HG03520 (cell line): ENCODE data around the gene FBXL5.
A peak's percentile ranks its signal among the peaks of the same experiment; 100 is the strongest.

ENCODE experiments used
- ATAC-seq: cut with Tn5 transposase; IDR thresholded peaks from one replicate; pipeline ENCODE4 v1.9.1; 2021; ENCODE audit warnings: mild to moderate bottlenecking, moderate library complexity; ENCODE audit not compliant: unreplicated experiment

The FBXL5 gene, protein sequence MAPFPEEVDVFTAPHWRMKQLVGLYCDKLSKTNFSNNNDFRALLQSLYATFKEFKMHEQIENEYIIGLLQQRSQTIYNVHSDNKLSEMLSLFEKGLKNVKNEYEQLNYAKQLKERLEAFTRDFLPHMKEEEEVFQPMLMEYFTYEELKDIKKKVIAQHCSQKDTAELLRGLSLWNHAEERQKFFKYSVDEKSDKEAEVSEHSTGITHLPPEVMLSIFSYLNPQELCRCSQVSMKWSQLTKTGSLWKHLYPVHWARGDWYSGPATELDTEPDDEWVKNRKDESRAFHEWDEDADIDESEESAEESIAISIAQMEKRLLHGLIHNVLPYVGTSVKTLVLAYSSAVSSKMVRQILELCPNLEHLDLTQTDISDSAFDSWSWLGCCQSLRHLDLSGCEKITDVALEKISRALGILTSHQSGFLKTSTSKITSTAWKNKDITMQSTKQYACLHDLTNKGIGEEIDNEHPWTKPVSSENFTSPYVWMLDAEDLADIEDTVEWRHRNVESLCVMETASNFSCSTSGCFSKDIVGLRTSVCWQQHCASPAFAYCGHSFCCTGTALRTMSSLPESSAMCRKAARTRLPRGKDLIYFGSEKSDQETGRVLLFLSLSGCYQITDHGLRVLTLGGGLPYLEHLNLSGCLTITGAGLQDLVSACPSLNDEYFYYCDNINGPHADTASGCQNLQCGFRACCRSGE

DNA sequence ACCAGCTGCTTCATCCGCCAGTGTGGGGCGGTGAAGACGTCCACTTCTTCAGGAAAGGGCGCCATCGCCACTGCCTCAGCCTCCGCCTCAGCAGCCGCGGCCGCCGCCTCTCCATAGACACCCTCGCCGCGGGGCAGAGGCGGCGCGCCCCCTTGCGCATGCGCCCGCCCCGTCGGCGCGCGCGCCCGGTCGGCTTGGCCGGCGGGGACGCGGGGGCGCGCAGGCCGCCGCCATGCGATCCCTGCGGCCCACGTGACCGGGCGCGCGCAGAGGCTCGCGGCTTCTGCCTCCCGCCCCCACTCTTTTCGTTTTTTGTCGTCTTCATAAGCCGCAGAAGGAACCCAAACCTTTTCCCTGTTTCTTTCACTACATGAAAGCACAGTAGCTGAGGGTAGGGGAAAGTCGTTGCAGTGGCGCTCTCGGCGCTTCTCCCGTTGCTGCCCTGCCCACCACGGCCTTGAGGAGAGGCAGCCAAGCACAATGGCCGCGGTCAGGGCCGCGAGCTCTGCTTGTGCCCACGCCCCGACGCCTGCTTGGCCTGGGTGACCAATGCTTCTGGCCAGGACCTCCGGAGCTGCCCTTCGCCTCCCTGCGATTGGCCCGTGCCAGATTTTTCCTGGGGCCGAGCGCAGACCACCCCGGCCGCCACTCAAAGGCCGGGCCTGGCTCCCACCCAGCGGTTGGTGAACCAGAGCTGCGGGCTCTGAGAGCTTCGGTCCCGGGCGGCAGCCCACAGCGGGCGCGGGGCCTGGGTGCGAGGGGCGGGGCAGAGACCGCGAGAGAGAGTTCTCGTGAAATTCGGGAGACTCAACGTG lies at the start of gene FBXL5:
TSS of gene FBXL5 (minus strand) at position 135 of the 815 bp plus-strand sequence. CDS start at position 65, 70 bp downstream.
- ATAC-seq: peak; percentile 64

DNA sequence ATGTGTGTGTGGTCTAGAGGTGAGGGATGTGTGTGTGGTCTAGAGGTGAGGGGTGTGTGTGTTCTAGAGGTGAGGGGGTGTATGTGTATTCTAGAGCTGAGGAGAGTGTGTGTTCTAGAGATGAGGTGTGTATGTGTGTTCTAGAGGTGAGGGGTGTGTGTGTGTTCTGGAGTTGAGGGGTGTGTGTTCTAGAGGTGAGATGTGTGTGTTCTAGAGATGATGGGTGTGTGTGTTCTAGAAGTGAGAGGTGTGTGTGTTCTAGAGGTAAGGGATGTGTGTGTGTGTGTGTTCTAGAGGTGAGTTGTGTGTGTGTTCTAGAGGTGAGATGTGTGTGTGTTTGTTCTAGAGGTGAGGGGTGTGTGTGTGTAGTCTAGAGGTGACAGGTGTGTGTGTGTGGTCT lies 49.0 kb upstream of the FBXL5 start:
- no peak for ATAC-seq

DNA sequence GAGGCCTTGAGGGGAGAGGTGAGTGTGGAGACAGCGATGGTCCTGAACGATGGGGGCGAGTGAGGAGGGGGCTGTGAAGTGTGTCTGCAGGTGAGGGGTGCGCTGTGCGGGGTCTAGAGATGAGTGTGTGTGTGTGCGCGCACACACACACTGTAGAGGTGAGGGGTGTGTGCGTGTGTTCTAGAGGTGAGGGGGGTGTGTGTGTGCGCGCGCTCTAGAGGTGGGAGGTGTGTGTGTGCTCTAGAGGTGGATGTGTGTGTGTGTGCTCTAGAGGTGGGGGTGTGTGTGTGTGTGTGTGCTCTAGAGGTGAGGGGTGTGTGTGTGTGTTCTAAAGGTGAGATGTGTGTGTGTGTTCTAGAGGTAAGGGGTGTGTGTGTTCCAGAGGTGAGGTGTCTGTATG lies 48.3 kb upstream of the FBXL5 start:
- no peak for ATAC-seq

DNA sequence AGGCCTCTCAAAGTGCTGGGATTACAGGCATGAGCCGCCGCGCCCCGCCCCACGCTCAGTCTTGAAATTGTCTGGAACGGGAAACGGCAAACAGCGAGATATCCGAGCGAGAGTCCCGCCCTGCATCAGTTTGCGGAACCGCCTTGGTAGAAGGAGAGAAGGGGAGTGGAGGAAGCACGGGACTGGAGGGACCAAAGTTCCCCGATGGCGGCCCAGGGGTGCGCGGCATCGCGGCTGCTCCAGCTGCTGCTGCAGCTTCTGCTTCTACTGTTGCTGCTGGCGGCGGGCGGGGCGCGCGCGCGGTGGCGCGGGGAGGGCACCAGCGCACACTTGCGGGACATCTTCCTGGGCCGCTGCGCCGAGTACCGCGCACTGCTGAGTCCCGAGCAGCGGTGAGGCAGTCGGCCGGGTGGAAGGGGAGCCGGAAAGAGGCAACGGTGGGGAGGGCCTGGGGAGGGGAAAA lies 47.8 kb upstream of the FBXL5 start, which contains the start of gene BST1:
TSS of gene BST1 (plus strand) at position 125 of the 463 bp plus-strand sequence. CDS start at position 205, 80 bp downstream.
- no peak for ATAC-seq

DNA sequence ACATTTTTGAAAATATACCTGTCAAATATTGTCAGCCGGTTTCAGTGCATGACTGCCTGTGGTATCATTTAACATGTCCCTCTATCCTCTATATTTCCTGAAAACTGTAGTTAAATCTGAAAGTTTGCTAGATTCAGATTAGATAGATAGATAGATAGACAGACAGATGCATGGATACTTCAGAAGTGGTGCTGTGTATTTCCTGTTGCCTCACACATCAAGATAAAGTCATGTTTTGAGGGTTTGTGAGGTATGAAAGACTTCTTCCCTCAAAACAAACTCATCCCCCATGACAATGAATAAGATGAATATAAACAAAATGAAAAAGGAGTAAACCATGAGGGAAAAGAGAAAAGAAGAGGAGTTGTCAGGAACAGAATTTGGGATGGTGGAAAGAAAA lies 41.7 kb upstream of the FBXL5 start:
- no peak for ATAC-seq

DNA sequence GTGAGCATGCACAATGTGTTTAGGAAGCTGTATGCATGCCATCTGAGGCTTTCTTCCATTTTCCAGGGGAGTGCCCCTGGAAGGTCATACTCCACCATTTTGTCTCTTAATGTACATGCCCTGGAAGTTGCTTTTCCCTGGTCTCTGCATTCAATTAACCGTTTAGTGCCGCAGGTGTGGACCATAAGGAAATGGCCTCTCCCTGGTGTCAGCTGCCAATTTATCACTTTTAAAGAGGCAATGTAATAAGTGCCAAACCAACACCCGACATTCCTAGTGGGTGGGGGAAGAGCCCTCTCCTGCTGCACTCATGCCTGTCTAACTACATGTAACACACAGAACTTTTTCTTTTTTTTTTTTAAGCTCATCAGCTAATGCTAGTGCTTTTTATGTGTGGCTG lies 40.6 kb upstream of the FBXL5 start:
- ATAC-seq: no peak

DNA sequence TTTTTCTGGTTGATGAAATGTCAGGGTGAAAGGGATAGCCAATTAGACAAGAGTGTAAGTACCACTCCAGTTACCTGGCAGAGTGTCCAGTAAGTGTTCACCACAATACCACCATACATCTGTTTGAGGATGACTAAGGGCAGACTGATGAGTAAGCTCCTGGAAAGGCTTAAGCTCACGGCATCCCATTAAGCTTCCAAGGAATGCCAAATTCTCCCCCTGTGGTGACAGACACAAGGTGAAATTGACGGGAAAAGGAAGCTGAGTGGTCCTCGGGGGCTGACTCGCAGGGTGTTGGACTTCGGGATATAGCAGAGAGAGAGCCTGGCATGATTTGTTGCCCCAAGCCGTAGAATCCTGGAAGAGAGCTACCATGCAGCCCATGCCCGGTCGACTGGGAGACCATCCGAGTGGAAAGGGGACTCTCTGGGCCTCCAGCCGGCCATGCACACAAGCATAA lies 40.1 kb upstream of the FBXL5 start:
- no peak for ATAC-seq

DNA sequence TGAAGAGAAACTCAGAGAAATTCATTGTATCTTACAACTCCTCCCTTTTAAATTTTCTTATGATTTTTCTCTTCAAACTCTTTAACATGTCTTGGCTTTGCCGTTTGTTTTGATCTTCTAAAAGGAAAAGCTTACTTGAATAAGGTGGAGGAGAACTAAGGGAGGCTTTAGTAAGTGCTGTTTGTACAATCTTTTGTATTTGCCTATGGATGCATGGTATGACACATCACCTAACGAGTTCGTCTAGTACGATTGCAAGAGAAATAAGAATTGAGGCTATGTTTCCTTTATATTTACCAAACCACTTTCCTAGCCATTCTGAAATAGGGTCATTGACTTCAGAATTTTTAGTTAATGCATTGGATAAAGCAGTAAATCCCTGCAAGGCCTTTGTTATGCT lies 39.3 kb upstream of the FBXL5 start:
- no peak for ATAC-seq

DNA sequence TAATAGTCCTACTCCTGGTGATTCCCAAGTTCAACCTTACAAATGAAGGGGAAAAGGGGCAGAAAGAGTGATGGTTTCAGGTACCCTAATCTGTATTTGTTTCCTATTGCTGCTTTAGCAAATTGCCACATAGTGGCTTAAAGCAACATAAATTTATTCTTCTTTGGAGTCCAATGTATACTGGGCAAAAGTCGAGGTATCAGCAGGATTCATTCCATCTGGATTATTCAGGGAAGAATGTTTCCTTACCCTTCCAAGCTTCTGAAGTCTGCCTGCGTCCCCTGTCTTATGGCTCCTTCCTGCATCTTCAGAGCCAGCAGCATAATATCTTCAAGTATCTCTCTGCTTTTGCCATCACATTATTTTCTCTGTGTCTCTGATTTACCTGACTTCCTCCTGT lies 37.4 kb upstream of the FBXL5 start:
- ATAC-seq: no peak

DNA sequence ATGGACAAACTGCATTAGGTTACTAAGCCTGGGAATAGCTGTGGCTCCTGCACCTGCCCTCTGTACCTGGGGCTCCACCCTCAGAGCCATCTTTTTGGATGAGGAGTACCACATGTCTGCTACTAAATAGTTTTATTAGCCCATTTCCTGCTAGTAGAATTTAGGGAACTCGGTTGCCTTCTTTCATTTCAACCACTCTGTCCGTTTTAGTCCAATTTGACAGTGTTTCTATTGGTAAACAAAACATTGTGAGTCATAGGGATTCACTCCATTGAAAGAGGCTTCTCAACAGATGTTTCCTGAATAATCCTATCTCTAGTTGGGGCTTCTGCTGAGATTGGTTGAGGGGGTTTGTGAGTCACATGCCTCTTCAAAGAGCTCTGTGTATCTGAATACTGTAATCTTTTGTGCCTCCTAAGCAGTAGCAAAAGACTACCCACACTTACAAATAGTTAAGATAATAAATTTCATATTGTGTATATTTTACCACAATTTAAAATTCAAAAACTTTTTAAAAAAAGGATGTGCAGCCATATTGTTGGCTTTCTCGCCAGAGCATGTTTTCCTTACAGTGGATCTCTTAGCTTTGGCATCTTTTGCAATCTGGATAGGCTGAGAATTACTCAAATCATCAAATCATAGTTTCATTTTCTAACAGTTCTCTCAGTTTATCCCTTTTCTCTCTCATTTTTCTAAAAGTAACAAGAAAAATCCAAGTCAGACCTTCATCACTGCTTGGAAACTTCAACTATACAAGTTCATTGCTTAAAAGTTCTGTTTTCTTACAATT lies 36.4 kb upstream of the FBXL5 start:
- ATAC-seq: no peak

DNA sequence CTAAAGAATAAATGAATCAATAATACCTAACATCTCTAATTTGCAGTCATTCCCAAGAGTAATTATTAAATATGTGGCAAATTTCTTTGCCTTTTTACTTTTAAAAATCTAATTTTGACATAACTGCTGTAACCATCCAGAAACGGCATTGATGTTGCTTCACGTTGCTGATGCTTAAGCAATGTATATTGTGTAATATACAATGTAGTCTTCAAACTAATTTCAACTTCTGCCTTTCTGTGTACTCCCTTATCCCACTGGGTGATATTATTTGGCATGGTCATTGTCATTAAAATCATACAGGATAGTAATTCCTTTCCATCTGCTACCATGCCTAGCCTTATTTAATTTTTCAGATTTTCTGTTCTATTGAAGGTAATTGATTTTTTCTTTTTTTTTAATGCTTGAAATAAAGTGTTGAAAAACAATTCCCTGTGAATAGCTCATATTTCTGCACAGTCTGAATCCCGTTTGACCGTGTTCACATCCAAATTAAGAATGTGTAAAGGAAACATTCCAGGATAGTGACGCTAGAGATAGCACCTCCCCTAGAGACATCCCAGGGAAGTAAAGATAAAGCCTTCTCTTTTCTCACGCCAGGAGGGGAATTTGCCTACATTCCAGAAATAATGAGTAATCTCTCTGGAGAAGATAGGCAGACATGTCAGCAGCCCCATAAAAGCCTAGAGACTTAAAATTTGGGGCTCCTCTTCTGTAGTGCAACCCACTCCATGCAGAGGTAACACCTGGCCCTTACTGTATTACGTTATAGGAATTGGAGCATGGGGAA lies 35.1 kb upstream of the FBXL5 start:
- no peak for ATAC-seq

DNA sequence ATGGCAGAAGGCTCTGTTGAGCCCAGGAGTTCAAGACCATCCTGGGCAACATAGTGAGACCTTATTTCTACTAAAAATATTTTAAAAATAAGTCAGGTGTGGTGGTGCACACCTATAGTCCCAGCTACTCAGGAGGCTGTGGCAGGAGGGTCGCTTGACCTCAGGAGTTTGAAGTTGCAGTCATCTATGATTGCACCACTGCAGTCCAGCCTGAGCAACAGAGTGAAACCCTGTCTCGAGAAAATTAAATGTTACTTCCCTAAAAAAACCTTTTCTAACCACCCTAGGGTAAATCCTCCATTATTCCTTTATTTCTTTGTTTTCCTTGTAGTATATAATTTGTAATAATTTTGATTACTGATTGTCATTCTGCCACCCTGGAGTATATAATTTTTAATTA lies 34.4 kb upstream of the FBXL5 start:
- no peak for ATAC-seq

DNA sequence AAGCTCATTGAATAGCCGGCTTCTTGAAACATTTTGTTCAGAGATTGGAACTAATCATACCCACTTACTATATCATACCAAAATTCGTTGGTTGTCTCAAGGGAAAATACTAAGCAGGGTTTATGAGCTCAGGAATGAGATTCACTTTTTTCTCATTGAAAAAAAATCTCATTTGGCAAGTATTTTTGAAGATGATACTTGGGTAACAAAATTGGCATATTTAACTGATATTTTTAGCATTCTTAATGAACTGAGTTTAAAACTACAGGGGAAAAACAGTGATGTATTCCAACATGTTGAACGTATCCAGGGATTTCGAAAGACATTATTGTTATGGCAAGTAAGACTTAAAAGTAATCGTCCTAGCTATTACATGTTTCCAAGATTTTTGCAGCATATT lies 32.9 kb upstream of the FBXL5 start:
- no peak for ATAC-seq

DNA sequence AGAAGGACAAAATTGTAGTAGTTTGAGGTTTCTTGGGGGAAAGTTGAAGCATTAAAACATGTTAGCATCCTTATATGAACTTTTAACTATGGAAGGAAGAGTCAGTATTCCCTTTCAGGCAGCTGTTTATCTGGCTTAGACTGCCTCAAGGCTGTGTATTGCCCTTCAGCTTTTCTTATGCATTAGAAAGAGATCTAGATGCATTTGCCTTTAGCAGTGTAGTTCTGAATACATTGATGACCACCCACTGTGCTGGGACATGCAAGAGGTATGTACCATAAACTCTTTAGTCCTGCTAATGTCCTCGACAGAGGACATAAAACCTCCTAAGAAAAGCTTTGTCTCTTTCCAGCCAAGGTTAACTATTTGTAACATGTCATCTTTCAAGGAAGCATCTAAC lies 29.3 kb upstream of the FBXL5 start:
- ATAC-seq: no peak

DNA sequence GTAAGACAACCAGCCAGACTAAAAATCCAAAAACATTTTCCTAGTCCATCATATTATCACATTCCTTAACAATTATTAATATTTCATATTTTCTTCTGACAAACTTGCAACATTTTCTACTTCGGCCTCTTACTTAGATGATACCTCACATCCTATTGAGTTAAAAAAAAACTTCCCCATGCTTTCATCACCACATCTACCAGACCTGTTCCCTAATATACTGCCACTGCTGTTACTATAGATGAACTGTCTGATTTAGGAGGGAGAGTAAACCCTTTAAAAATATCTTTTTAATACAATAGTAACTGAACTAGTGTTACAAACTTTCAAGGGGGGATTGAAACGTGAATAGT lies 28.0 kb upstream of the FBXL5 start:
- no peak for ATAC-seq

DNA sequence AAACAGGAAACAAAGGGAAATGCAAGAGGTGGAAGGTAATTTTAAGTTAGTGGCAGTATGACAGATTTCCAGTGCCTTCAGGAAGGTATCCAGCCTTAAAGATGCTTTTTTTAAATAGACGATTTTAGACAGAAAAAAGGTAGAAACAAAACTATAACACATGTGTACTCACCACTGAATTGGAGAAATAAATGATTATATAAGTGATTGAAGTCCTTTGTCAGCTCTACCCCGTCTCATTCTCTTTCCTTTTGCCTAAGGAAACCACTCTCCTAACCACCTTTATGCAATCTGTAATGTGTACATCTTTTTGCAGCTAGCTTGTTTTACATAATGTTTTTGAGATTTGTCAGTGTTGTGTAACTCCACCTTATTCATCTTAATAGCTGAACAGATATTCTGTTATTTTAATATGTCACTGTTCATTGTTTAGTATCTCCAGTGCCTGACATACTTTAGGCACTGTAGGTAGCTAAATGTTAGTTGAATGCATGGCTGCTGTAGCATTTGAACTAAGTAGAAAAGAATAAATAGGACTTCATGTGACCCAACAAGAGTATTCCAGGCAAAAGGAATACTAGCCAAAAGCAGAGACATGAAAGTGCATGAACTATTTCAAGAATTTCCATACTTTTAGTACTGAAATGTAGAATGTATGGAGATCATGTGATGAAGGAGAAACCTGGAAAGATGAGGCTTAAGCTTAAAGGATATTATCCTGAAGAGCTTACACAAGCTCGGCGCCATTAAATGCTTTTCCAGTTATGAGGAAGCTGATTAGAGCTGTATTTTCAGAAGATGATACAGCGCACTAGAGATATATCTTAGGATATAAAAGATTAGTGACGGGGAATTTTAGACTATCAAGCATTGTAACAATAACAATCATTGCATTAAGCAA lies 27.3 kb upstream of the FBXL5 start:
- no peak for ATAC-seq

DNA sequence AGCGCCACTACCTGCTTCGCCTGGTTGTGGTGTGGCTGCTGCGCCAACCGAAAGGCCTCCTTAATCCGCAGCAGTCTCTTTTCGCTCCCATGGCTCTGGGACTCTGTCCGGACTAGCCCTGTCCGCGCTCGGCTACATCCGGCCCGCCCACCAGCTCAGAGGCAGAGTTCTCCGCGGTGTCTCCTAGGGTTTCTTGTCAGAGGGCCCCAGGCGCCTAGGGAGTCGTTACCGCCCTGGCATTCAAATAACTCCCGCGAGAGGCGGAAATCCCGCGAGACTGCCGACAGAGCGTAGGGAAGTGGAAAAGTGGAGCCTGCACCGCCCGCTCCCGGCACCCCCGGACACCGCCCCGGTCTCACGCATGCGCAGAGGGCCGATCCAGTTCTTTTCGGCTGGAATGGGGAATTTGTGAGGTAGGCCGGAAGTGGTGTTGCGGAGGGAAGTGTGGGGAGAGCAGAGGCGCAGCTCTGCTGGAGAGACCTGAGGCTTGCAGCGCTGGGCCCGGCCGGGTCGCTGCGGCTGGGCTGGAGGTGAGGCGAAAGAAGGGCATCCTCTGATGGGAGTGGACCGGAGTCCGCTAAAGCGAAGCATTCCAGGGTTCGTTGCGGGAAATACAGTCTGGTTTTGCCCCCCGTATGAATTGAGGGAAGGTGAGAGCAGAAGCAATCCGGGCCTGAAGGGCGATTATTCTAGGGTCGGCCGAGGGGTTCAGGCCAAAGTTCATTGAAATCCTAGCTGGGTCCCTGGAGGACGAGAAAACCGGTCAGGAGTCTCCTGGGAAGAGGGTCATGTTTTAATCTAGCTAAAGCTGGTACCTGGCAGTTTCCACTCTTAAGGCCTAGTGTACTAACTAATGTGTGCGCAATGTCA lies 26.4 kb upstream of the FBXL5 start, which contains the start of gene FAM200B:
TSS of gene FAM200B (plus strand) at position 456 of the 870 bp plus-strand sequence. CDS start 5,151 bp downstream, outside the sequence.
- ATAC-seq: peak; percentile 94

DNA sequence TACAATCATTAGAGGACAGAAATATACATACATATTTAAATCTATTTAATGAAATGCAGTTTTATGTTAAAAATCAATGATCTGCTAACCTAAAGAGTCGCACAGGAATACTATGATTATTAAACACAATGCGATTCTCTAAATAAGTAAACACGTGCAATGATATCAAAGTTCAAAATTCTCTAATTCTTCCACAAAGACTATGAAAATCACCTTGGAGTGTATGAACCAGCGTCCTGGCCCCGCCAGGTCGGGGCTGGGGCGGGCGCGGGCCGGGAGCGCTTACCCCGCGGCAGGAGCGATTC lies 25.9 kb upstream of the FBXL5 start:
- no peak for ATAC-seq
